SU-DHL-6 (cell line): ENCODE data around the gene TAF10.

ENCODE experiments used
- EZH2phosphoT487 ChIP-seq: fragments of 200-600 bp; sonication (generic), shearing (Covaris generic); conservative IDR thresholded peaks from 2 replicates; pipeline ENCODE4 v1.6.1; 2018; ENCODE audit warnings: mild to moderate bottlenecking, antibody characterized with exemption, low read length, moderate library complexity, mixed read lengths
- TF ChIP-seq, protein P1 (sequence below): fragments of 200-600 bp; sonication (generic); IDR thresholded peaks from one replicate; pipeline ENCODE4 v1.5.1; 2017; ENCODE audit warnings: antibody characterized with exemption, mild to moderate bottlenecking, low read length, moderate library complexity; ENCODE audit not compliant: insufficient read depth, poor library complexity, severe bottlenecking

DNA sequence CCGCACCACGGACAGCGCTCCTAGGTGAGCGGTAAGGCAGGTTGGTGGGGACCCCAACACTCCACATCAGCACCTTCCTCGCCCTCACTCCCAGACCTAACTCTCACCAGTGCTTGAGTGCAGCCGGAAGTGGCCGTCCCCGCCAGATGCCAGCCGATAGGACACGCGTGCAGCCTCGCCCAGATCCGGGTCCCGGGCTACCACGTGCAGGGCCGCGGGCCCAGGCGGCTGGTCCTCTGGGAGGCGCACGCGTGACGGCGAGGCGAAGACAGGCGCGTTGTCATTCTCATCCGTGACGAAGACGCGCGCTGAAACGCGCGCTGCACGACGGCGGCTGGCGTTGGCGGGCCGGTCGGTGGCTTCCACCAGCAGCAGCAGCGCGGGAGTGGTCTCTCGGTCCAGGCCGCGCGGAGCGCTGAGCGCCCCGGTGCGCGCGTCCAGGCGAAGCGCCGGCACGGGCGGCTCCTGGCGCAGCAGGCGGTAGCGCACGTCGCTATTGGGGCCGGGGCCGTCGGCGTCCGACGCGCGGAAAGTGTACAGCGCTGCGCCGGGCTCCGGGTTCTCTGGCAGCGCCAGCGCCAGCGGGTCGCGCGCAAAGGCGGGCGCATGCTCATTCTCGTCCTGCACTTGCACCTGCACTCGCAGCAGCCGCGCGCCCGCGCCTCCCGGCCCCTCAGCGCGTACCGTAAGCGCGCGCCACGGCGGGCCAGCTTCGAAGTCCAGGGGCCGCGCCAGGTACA is 18.0 kb upstream of the TAF10 start:
- TF ChIP-seq, protein P1, sequence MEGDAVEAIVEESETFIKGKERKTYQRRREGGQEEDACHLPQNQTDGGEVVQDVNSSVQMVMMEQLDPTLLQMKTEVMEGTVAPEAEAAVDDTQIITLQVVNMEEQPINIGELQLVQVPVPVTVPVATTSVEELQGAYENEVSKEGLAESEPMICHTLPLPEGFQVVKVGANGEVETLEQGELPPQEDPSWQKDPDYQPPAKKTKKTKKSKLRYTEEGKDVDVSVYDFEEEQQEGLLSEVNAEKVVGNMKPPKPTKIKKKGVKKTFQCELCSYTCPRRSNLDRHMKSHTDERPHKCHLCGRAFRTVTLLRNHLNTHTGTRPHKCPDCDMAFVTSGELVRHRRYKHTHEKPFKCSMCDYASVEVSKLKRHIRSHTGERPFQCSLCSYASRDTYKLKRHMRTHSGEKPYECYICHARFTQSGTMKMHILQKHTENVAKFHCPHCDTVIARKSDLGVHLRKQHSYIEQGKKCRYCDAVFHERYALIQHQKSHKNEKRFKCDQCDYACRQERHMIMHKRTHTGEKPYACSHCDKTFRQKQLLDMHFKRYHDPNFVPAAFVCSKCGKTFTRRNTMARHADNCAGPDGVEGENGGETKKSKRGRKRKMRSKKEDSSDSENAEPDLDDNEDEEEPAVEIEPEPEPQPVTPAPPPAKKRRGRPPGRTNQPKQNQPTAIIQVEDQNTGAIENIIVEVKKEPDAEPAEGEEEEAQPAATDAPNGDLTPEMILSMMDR = no peak
- no peak for TF ChIP-seq EZH2phosphoT487
